SK-N-SH treated with all-trans-retinoic acid at 6 μM for 48 hours (cell line): ENCODE measurements around the gene BMP4.
"Not testable (repeated sequence)": the region's sequence is repeated elsewhere in the genome, so short reads cannot be mapped to it uniquely, and the experiment has no call there.

Experiments
- ATAC-seq: fragments of 200-7000 bp; cut with Tn5 transposase; 3 replicates; pipeline ENCODE4 v1.9.1; 2020; ENCODE audit warnings: mild to moderate bottlenecking, moderate library complexity
- BACH2 ChIP-seq: fragments of 250-450 bp; sonication (Bioruptor Pico); IDR thresholded peaks from 2 replicates; pipeline ENCODE4 v1.9.0; 2021; ENCODE audit warnings: mild to moderate bottlenecking, borderline replicate concordance
- CSDC2 ChIP-seq: fragments of 250-450 bp; sonication (Bioruptor Pico); IDR thresholded peaks from 2 replicates; pipeline ENCODE4 v1.5.0; 2020; ENCODE audit warnings: mild to moderate bottlenecking, moderate library complexity
- CSRNP3 ChIP-seq: fragments of 250-450 bp; sonication (Bioruptor Pico); IDR thresholded peaks from 2 replicates; pipeline ENCODE4 v1.5.1; 2021; ENCODE audit warnings: mild to moderate bottlenecking, moderate library complexity
- GLIS3 ChIP-seq: fragments of 250-450 bp; sonication (Bioruptor Pico); IDR thresholded peaks from 2 replicates; pipeline ENCODE4 v1.5.0; 2020; ENCODE audit warnings: mild to moderate bottlenecking, moderate library complexity
- ISL1 ChIP-seq: fragments of 250-450 bp; sonication (Bioruptor Pico); IDR thresholded peaks from 2 replicates; pipeline ENCODE4 v2.1.2; 2022; ENCODE audit warnings: mild to moderate bottlenecking, moderate library complexity
- PATZ1 ChIP-seq: fragments of 250-450 bp; sonication (Bioruptor Pico); IDR thresholded peaks from 2 replicates; pipeline ENCODE4 v1.8.0; 2020; ENCODE audit warnings: mild to moderate bottlenecking, moderate library complexity, borderline replicate concordance
- POU6F1 ChIP-seq: fragments of 250-450 bp; sonication (Bioruptor Pico); IDR thresholded peaks from 2 replicates; pipeline ENCODE4 v1.8.0; 2021; ENCODE audit warnings: low read depth, mild to moderate bottlenecking, moderate library complexity, borderline replicate concordance
- PPARA ChIP-seq: fragments of 250-450 bp; sonication (Bioruptor Pico); IDR thresholded peaks from 2 replicates; pipeline ENCODE4 v1.5.0; 2020; ENCODE audit warnings: mild to moderate bottlenecking, borderline replicate concordance
- TCF4 ChIP-seq: fragments of 250-450 bp; sonication (Bioruptor Pico); IDR thresholded peaks from 2 replicates; pipeline ENCODE4 v1.8.0; 2021; ENCODE audit warnings: mild to moderate bottlenecking, moderate library complexity, borderline replicate concordance
- TSHZ2 ChIP-seq: fragments of 250-450 bp; sonication (Bioruptor Pico); IDR thresholded peaks from 2 replicates; pipeline ENCODE4 v1.5.0; 2020; ENCODE audit warnings: mild to moderate bottlenecking, moderate library complexity
- ZC3H10 ChIP-seq: fragments of 250-450 bp; sonication (Bioruptor Pico); IDR thresholded peaks from 2 replicates; pipeline ENCODE4 v1.5.1; 2021; ENCODE audit warnings: mild to moderate bottlenecking, moderate library complexity
- ZFP3 ChIP-seq: fragments of 250-450 bp; sonication (Bioruptor Pico); IDR thresholded peaks from 2 replicates; pipeline ENCODE4 v1.5.0; 2020; ENCODE audit warnings: mild to moderate bottlenecking, moderate library complexity
- ZFP30 ChIP-seq: fragments of 450-650 bp; formaldehyde crosslinking; IDR thresholded peaks from 2 replicates; pipeline ENCODE4 v1.5.0; 2022; ENCODE audit warnings: mild to moderate bottlenecking, moderate library complexity
- ZNF70 ChIP-seq: fragments of 450-650 bp; formaldehyde crosslinking; IDR thresholded peaks from 2 replicates; pipeline ENCODE4 v1.5.0; 2020; ENCODE audit warnings: mild to moderate bottlenecking, moderate library complexity
- ZNF8 ChIP-seq: fragments of 450-650 bp; formaldehyde crosslinking; IDR thresholded peaks from 2 replicates; pipeline ENCODE4 v1.5.0; 2020; ENCODE audit warnings: mild to moderate bottlenecking, moderate library complexity
- TF ChIP-seq, protein P1 (sequence below): fragments of 250-450 bp; sonication (Bioruptor Pico); IDR thresholded peaks from 2 replicates; pipeline ENCODE4 v1.5.1; 2020; ENCODE audit warnings: low read depth, mild to moderate bottlenecking, moderate library complexity

BMP4 gene

DNA sequence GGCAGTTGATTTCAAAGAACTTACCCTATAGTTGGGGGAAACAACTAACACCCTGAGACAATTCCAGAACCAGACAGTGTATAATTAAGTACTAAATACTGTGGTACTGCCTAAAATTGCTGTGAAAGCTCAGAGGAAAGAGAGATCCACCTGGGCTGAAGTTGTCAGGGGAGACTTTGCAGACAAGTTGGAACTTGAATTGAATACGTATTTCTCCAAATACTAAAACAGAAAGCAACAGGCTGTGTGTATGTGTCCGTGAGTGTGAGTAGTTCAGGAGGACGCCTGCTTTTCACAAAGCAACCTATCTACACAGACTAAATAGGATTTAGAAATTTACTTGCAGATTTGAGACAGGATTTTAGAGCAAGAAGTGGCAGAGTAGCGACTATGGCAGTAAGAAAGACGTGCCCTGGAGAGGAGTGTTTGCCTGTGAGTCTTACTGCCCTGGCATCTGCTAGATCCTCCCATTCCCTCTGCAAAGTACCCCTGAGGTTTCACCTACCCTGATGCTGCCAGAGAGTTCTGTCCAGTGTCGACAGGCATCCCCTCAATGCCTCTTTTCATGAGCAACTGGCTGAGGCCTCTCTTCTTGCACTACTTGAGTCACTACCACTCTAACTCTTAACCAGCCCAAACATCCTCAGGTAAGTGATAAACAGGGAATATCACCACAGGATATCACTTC is 37.4 kb upstream of the BMP4 start:
- TF ChIP-seq TSHZ2 (CRISPR knock-in tag) = no peak
- ATAC-seq = no peak

DNA sequence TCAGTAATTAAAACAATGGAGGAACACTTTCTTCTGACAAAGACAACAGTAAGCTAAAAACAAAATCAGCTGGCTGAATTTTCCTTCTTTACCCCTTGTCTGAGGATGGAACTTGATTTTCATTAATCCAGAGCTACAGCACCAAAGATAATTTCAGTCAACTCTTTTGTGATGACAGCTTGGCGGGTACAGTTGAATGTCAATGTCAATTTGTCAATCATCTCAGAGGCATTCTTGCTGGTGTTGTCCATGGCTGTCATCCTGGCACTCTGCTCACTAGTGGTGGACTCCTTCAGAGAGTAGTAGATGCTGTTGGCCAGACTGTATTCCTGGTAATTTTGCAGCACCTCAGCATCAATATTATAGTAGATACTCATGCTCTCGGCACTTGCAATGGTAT is 34.4 kb upstream of the BMP4 start:
- TF ChIP-seq ZFP3 (CRISPR knock-in tag) = no peak
- TF ChIP-seq, protein P1, sequence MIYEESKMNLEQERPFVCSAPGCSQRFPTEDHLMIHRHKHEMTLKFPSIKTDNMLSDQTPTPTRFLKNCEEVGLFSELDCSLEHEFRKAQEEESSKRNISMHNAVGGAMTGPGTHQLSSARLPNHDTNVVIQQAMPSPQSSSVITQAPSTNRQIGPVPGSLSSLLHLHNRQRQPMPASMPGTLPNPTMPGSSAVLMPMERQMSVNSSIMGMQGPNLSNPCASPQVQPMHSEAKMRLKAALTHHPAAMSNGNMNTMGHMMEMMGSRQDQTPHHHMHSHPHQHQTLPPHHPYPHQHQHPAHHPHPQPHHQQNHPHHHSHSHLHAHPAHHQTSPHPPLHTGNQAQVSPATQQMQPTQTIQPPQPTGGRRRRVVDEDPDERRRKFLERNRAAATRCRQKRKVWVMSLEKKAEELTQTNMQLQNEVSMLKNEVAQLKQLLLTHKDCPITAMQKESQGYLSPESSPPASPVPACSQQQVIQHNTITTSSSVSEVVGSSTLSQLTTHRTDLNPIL = no peak
- TF ChIP-seq TSHZ2 (CRISPR knock-in tag) = no peak
- TF ChIP-seq TCF4 (CRISPR knock-in tag) = no peak
- no peak for TF ChIP-seq CSDC2 (CRISPR knock-in tag)
- TF ChIP-seq ZFP30 (CRISPR knock-in tag) = no peak
- no peak for TF ChIP-seq GLIS3 (CRISPR knock-in tag)
- TF ChIP-seq POU6F1 (CRISPR knock-in tag) = no peak
- no peak for TF ChIP-seq PATZ1 (CRISPR knock-in tag)
- no peak for TF ChIP-seq ZNF8 (CRISPR knock-in tag)
- TF ChIP-seq ZC3H10 = no peak
- ATAC-seq = no peak

DNA sequence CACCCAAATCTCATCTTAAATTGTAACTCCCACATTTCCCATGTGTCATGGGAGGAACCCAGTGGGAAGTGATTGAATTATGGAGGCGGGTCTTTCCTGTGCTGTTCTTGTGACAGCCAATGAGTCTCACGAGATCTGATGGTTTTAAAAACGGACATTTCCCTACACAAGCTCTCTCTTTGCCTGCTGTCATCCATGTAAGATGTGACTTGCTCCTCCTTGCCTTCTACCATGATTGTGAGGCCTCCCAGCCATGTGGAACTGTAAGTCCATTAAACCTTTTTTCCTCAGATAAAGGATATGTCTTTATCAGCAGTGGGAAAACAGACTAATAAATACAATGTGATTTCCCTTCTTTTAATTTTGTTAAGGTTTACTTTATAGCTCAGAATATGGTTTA is 30.1 kb upstream of the BMP4 start:
- not testable (repeated sequence) for ATAC-seq

GRCh38 chr14:53984958-53985357 is 28.3 kb upstream of the BMP4 start:
- ATAC-seq = not testable (repeated sequence)

- no peak for ATAC-seq
- TF ChIP-seq BACH2 (CRISPR knock-in tag) = no peak
- TF ChIP-seq ISL1 = no peak
- no peak for TF ChIP-seq PPARA (CRISPR knock-in tag)
- no peak for TF ChIP-seq POU6F1 (CRISPR knock-in tag)
- no peak for TF ChIP-seq ZNF8 (CRISPR knock-in tag)
- TF ChIP-seq GLIS3 (CRISPR knock-in tag) = no peak
- TF ChIP-seq ZNF70 = no peak
- no peak for TF ChIP-seq PATZ1 (CRISPR knock-in tag)
- no peak for TF ChIP-seq CSDC2 (CRISPR knock-in tag)
- TF ChIP-seq CSRNP3 (CRISPR knock-in tag) = no peak
These were observed 26.5 kb upstream of the BMP4 start for GRCh38 chr14:53983112-53983511.
